Sigmoid colon (tissue), 7 donors: ENCODE measurements around the gene MYRFL. TPM values are rescaled to one million over a fixed set of nuclear protein-coding genes. Genes with fewer than 3 reads are reported as not detected.

Experiments used
- DNase-seq: peaks from one replicate; pipeline ENCODE4 v3.0.0-alpha.2; 2019
- H3K27ac ChIP-seq, 4 donors: fragments of 200-600 bp; sonication (generic); one replicate each; pipeline ENCODE4 v1.5.1; 2016 to 2019; ENCODE audit warnings: mild to moderate bottlenecking in 1 of 4
- H3K27me3 ChIP-seq, 3 donors: fragments of 200-600 bp; sonication (generic); one replicate each; pipeline ENCODE4 v1.5.1; 2019; ENCODE audit warnings: mild to moderate bottlenecking in 1 of 3
- H3K36me3 ChIP-seq, 4 donors: fragments of 200-600 bp; sonication (generic); one replicate each; pipeline ENCODE4 v1.5.1; 2016 to 2019
- H3K4me1 ChIP-seq, 4 donors: fragments of 200-600 bp; sonication (generic); one replicate each; pipeline ENCODE4 v1.5.1; 2017 to 2019
- H3K4me3 ChIP-seq, 4 donors: fragments of 200-600 bp; sonication (generic); one replicate each; pipeline ENCODE4 v1.5.1; 2017 to 2019; ENCODE audit warnings: mild to moderate bottlenecking in 2 of 4, moderate library complexity in 1 of 4
- H3K9me3 ChIP-seq, 4 donors: fragments of 200-600 bp in 3 of 4; sonication (generic) in 3 of 4; one replicate each; pipeline versions ENCODE4 v1.5.1 to v1.6.1; 2013 to 2019
- EP300 ChIP-seq, 4 donors: sonication (generic); formaldehyde crosslinking; IDR thresholded peaks; one replicate each; pipeline ENCODE4 v1.6.1; 2017; ENCODE audit warnings: antibody characterized with exemption in 4 of 4
- POLR2A ChIP-seq, 2 donors: fragments of 450-650 bp; IDR thresholded peaks; one replicate each; pipeline ENCODE4 v1.6.1; 2016; ENCODE audit warnings: antibody characterized with exemption in 2 of 2, mild to moderate bottlenecking in 2 of 2, moderate library complexity in 2 of 2
- POLR2AphosphoS5 ChIP-seq, 4 donors: sonication (generic); formaldehyde crosslinking; IDR thresholded peaks; one replicate each; pipeline ENCODE4 v1.6.1; 2017; ENCODE audit warnings: antibody characterized with exemption in 4 of 4
- WGBS, 2 donors: extraction: QIAGEN DNeasy Blood & Tissue Kit; methylation state at CpG; one replicate each; pipeline ENCODE4 v1.1.7; 2013; 5-methylcytosine and 5-hydroxymethylcytosine counted together
- intact Hi-C: fragments of 100-400 bp; cut with DNase I; formaldehyde crosslinking; loops from one replicate; pipeline ENCODE4 v1.15.1; 2023
- polyA plus RNA-seq, 3 donors: library from polyadenylated mRNA; stranded (reverse); fragments of 200-250 nt; gene quantifications; one replicate each; pipeline ENCODE4 v1.2.3, GENCODE V29; 2013
- total RNA-seq, 4 donors: library from RNA; depleted of rRNA; stranded (reverse); fragments of >200 nt; gene quantifications; one replicate each; pipeline ENCODE4 v1.1.0, GENCODE V29; 2016
- TF ChIP-seq, protein P1 (sequence below), 4 experiments: fragments of 450-650 bp in 3 of 4; fragments of 200-600 bp in 1 of 4; IDR thresholded peaks; one replicate each; pipeline ENCODE4 v1.5.1; 2016 to 2019; ENCODE audit warnings: antibody characterized with exemption in 4 of 4, mild to moderate bottlenecking in 3 of 4, moderate library complexity in 2 of 4
- donor health status: healthy with polysubstance abuse.
- donor health status: Bipolar disorder and iron deficiency.
- donor health status: healthy.

Gene MYRFL
- total and polyA plus RNA-seq, 7 donors = 0.48 TPM; not detected in 6

DNA sequence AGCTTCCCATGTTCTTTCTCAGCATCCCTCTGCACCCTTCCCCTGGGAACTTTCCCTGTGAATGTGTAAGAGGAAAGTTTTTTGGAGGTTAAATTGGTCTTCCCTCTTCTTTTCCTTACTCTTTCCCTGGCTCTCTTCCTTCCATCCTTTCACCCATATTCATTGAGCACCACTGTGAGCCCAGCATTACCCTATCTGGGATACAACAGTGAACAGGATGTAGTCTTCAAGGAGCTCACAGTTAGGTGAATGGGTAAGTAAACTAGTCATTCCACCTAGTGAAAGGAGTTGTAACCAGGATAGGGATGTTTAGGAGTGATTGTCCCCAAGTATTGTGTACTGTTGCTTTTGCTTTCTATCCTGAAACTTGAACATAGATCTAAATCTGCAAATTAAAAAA is 123.8 kb downstream of the MYRFL start:
- Histone ChIP-seq H3K4me3 (no peak overlapping the region), H3K36me3 (no peaks in the 10 kb centered on the region), H3K27ac (no peak overlapping the region), H3K4me1 (no peaks in the 10 kb centered on the region), H3K27me3 (no peaks in the 10 kb centered on the region), H3K9me3 (no peaks in the 10 kb centered on the region)
- intact Hi-C loops = no loop called here
- DNase-seq = no peak
- TF ChIP-seq POLR2A (IDR thresholded peaks at IDR 0.05) (no peak), EP300 (IDR thresholded peaks at IDR 0.05) (no peak), POLR2AphosphoS5 (IDR thresholded peaks at IDR 0.05) (no peak)
- TF ChIP-seq, protein P1, sequence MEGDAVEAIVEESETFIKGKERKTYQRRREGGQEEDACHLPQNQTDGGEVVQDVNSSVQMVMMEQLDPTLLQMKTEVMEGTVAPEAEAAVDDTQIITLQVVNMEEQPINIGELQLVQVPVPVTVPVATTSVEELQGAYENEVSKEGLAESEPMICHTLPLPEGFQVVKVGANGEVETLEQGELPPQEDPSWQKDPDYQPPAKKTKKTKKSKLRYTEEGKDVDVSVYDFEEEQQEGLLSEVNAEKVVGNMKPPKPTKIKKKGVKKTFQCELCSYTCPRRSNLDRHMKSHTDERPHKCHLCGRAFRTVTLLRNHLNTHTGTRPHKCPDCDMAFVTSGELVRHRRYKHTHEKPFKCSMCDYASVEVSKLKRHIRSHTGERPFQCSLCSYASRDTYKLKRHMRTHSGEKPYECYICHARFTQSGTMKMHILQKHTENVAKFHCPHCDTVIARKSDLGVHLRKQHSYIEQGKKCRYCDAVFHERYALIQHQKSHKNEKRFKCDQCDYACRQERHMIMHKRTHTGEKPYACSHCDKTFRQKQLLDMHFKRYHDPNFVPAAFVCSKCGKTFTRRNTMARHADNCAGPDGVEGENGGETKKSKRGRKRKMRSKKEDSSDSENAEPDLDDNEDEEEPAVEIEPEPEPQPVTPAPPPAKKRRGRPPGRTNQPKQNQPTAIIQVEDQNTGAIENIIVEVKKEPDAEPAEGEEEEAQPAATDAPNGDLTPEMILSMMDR (IDR thresholded peaks at IDR 0.05) = no peak

DNA sequence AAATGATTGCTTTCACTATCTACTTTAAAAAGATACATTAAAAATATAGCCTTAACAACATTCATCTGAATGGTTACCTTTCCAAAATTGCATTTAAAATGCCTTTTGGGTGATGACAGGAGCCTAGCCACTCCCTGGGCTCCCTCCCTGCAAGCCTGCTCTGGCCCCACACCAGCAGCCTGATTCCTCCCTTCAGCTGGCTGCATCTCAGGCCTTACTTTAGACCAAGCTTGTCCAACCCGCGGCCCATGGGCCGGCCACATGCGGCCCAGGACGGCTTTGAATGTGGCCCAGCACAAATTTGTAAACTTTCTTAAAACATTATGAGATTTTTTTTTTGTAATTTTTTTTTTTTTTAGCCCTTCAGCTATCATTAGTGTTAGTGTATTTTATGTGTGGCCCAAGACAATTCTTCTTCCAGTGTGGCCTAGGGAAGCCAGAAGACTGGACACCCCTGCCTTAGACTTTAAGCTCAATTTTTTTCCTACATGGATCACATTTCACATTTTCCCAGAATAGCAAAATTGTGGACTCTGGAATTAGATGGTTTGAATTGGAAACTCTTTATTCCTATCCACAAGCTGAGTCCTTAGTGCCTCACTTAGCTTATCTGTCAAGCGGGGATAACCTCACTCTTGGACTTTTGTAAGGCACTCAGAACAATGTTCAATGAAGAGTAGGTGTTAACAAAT is 124.4 kb downstream of the MYRFL start:
- H3K27me3 ChIP-seq = no peaks in the 10 kb centered on the region
- TF ChIP-seq, protein P1 (IDR thresholded peaks at IDR 0.05) = no peak
- TF ChIP-seq EP300 (IDR thresholded peaks at IDR 0.05) (no peak), POLR2A (IDR thresholded peaks at IDR 0.05) (no peak), POLR2AphosphoS5 (IDR thresholded peaks at IDR 0.05) (no peak)
- H3K36me3 ChIP-seq = no peaks in the 10 kb centered on the region
- H3K4me1 ChIP-seq = no peaks in the 10 kb centered on the region
- H3K4me3 ChIP-seq = no peak overlapping the region
- no peak overlapping the region for H3K27ac ChIP-seq
- DNase-seq = no peak
- H3K9me3 ChIP-seq = no peaks in the 10 kb centered on the region
- intact Hi-C loops = no loop called here
- 98% methylated on average over 6 of the region's 6 CpGs for WGBS, 2 donors

DNA sequence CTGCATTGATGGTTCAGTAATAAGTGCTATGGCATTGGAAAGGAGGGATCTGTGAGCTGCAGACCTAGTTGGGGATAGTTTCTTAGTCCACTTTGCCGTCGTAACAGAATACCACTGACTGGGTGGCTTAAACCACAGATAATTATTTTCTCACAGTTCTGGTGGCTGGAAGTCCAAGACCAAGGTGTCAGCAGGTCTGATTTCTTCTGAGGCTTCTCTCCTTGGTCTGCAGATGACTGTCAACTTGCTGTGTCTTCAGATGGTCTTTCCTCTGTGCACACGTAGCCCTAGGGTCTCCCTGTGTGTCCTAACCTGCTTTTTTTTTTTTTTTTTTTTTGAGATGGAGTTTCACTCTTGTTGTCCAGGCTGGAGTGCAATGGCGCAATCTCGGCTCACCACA is 126.1 kb downstream of the MYRFL start:
- no peaks in the 10 kb centered on the region for H3K36me3 ChIP-seq
- DNase-seq = no peak
- TF ChIP-seq, protein P1 (IDR thresholded peaks at IDR 0.05) = no peak
- TF ChIP-seq EP300 (IDR thresholded peaks at IDR 0.05) = no peak
- intact Hi-C loops = no loop called here
- H3K4me1 ChIP-seq = no peaks in the 10 kb centered on the region
- H3K9me3 ChIP-seq = no peaks in the 10 kb centered on the region
- no peaks in the 10 kb centered on the region for H3K27me3 ChIP-seq
- 87 to 91% methylated on average over 5 of the region's 5 CpGs for WGBS, 2 donors
- no peak overlapping the region for H3K27ac ChIP-seq
- no peak overlapping the region for H3K4me3 ChIP-seq

DNA sequence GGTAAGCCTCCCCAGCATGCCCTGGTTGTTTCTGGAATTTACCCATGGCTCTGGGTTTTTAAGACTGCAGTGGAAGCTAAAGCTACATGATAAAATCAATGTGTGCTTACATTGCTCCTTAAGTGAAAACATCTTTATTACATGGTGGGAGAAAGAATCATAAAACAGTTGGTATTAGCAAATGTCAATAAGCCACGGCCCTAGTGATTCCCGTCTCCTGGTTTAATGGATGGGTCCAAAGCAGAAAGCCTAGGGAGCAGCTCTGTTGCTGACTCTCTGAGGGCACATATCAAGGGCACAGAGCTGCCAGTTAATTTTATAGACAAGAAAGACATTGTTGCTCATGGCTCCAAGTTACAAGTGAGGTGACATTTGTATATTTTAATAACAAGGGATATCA is 127.9 kb downstream of the MYRFL start:
- intact Hi-C loops = no loop called here
- TF ChIP-seq, protein P1 (IDR thresholded peaks at IDR 0.05) = no peak
- no peak for TF ChIP-seq POLR2AphosphoS5 (IDR thresholded peaks at IDR 0.05)
- no peak for TF ChIP-seq POLR2A (IDR thresholded peaks at IDR 0.05)
- TF ChIP-seq EP300 (IDR thresholded peaks at IDR 0.05) = no peak
- no peaks in the 10 kb centered on the region for H3K27me3 ChIP-seq
- H3K4me3 ChIP-seq = no peak overlapping the region
- no peak overlapping the region for H3K27ac ChIP-seq
- H3K9me3 ChIP-seq = no peaks in the 10 kb centered on the region
- no peaks in the 10 kb centered on the region for H3K4me1 ChIP-seq
- no peak for DNase-seq
- WGBS, 2 donors = 81 to 87% methylated on average over 2 of the region's 2 CpGs
- no peaks in the 10 kb centered on the region for H3K36me3 ChIP-seq

DNA sequence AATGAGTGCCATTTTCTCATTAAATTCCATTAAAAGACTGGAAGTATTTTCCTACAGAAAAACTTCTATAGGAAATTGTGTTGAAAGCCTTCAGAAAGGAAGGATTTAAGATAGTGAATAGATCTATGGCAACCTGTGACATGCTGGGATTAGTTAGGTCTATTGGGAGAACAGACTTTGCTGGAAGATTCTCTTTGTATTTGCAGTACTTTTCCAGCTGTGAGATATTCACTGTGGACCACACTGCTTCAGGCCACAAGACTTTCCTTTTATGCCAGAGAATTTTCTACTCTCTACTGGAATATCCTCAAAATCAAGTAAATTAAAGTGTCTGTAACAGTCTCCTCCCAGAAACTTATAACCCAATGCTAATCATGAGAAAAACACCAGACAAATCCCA is 136.2 kb downstream of the MYRFL start:
- intact Hi-C loops = no loop called here
- no peak overlapping the region for H3K27ac ChIP-seq
- H3K27me3 ChIP-seq = no peaks in the 10 kb centered on the region
- H3K4me1 ChIP-seq = no peaks in the 10 kb centered on the region
- no peak for DNase-seq
- no peaks in the 10 kb centered on the region for H3K9me3 ChIP-seq
- no peak for TF ChIP-seq EP300 (IDR thresholded peaks at IDR 0.05)
- TF ChIP-seq POLR2A (IDR thresholded peaks at IDR 0.05) = no peak
- TF ChIP-seq POLR2AphosphoS5 (IDR thresholded peaks at IDR 0.05) = no peak
- TF ChIP-seq, protein P1 (IDR thresholded peaks at IDR 0.05) = no peak
- H3K36me3 ChIP-seq = no peaks in the 10 kb centered on the region
- H3K4me3 ChIP-seq = no peak overlapping the region
